NCI-H2171 treated with DMSO at 0.1 percent for 48 hours (cell line): ENCODE measurements around the gene SLC9A3.

ENCODE experiments used
- DNase-seq: peaks from one replicate; lab custom pipeline; 2025; lab: John Stamatoyannopoulos, UW

Gene SLC9A3

GRCh38 chr5:504326-505154 lies 19.7 kb downstream of the SLC9A3 start:
- DNase-seq = no peak

- DNase-seq = no peak
These were observed 21.7 kb downstream of the SLC9A3 start for GRCh38 chr5:502325-503079.

GRCh38 chr5:501831-502184 lies 22.4 kb downstream of the SLC9A3 start:
- no peak for DNase-seq

DNA sequence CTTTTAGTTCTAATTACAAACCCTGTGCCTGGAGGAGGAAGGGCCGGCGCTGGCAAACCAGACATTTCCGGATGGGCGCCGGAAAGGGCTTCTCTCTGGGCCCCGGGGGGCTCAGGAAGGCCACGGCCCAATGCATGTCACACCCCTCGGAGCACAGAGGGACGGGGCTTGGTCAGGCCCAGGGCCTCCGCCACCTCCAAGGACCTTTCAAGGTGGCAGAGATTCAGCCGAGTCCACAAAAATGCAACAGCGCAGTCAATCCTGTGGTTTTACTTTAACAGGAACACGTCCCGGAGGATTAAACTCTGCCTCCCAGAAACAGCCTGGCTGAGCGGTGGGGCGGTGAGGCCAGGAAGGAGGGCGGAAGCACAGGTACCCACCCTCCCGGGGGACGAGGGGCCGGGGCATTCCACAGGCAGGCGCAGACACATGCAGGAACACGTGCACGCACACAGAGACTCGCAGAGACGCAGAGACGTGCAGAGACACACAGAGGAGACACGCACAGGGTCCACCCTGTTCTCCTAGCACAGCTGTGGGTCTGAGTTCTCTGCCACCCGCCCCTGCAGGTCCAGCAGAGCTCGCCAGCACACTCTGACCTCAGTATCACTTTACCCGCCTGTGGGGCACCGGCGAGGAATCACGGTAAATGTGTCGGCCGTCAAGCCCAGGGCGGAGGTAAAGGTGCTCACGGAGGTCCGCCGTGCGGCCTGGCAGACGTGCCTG lies 23.0 kb downstream of the SLC9A3 start:
- no peak for DNase-seq

GRCh38 chr5:500491-500890 lies 23.8 kb downstream of the SLC9A3 start:
- DNase-seq = no peak

GRCh38 chr5:499233-500209 lies 24.7 kb downstream of the SLC9A3 start:
- no peak for DNase-seq

DNA sequence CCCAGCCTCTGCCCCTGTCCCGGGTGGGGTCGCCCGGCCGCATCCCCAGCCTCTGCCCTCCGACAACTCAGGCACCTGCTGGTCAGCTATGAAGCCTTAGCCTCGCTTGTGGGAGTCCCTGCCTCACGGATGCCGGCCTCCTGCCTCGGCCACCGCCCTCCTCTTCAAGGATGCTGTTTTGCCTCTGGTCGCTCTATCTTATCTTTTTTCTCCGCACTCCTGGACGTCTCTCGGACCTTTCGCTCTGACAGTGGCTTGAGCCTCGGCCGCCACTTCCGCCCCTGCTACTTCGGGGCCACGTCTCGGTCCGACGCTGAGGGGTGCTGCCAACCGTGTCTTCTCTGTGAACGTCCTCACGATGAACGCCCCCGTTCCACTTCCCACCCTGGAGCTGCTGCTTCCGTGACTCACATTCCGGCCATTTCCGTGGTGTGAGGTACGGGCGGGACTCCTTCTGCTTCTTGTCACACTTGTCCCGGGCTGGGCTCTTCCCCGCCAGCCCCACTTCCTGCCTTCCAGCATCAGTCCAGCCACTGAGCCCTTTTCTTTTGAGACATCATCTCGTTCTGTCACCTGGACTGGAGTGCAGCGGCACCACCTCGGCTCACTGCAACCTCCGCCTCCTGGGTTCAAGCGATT lies 26.3 kb downstream of the SLC9A3 start:
- no peak for DNase-seq

GRCh38 chr5:497090-497700 lies 27.1 kb downstream of the SLC9A3 start:
- no peak for DNase-seq

GRCh38 chr5:496028-496427 lies 28.2 kb downstream of the SLC9A3 start:
- no peak for DNase-seq

GRCh38 chr5:494667-495255 lies 29.5 kb downstream of the SLC9A3 start:
- DNase-seq = no peak

GRCh38 chr5:493758-494157 lies 30.5 kb downstream of the SLC9A3 start:
- no peak for DNase-seq

GRCh38 chr5:493119-493701 lies 31.0 kb downstream of the SLC9A3 start:
- no peak for DNase-seq

- no peak for DNase-seq
These were observed 31.8 kb downstream of the SLC9A3 start for GRCh38 chr5:492314-492893.

GRCh38 chr5:491856-492155 lies 32.4 kb downstream of the SLC9A3 start:
- no peak for DNase-seq

DNA sequence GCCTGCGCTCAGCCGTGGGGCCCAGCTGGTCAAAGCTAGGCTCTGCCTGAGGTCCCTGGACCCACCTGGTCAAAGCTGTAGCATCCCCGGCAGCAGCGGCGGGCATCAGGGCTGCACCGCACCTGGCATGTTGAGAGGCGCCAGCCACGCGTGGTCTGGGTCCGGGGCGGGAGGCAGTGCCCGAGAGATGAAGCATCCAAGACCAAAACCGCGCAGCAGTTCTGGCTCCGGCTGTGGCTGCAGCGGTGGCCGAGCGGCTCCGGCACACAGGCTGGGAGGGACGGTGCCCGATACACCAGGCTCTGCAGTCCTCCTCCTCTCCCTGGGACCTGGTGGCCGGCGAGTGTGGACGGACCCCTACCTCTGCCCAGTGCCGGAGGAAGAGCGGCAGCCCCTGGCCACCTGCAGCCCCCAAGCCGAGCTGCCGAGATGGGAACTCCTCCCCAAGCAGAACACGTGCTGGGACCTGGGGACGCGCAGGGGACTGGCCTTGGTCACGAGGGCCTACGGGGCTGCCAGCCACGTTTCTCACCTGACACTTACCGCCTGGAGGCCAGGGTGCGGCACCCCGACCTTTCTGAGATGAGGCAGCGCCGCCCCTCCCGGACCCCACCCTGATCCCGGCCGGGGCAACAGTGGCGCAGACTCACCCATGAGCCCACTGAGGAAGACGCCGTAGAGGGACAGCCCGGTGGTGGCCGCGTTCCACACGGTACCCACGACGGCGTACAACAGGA lies 33.0 kb downstream of the SLC9A3 start:
- no peak for DNase-seq

DNA sequence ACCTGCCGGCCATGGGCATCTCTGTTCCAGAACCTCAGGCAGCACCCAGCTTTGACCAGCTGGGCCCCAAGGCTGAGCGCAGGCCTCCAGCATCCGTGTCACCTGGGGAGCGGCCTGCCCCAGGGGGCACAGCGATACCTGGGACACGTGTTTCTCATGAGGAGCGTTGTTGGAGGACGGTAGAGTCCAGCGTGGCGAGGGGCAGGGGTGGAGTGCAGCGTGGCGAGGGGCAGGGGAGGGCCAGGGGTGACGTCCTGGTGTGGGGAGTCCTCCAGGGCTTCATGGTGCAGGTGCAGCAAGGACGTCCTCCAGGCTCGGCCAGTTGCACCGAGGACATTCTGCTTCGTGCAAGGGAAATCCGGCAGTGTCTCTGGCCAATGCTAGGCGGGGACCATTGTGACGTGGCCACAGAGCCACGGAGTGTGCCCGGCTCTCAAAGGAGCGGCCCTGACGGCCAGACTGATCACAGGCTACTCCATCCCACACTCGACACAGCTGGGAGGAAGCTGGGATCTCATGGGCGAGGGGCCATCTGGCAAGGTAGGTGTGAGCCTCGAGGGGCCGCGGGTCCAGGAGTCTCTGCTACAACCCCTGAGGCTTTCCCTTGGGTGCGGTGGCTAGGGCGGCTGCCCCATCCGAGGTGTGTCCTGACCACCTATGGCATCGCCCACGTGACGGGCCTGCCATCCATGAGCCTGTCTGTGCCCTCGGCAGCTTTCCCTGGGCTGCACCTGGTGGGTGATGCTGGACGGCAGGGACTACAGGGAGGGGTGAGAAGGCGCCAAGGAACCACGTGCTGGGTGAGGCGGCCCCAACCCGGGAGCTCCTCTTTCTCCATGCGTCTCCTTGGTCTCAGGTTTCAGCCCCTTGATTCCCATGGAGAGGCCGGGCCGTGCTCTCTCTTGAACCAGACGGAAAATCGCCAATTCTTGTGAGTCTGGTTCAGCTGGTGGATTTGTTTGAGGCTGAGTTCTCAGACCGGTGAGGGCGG lies 33.8 kb downstream of the SLC9A3 start:
- DNase-seq = peak; percentile 25

GRCh38 chr5:489689-490080 lies 34.6 kb downstream of the SLC9A3 start:
- no peak for DNase-seq
